Right lobe of liver (tissue), 4 donors: ENCODE results near the gene TNFRSF13B.

Source experiments
- CTCF ChIP-seq, 4 donors: fragments of 200-600 bp in 3 of 4; fragments of 450-650 bp in 1 of 4; IDR thresholded peaks; one replicate each; pipeline versions ENCODE4 v1.5.1 to v1.8.0; 2016 to 2022; ENCODE audit warnings: antibody characterized with exemption in 4 of 4, mild to moderate bottlenecking in 2 of 4
- POLR2A ChIP-seq: fragments of 450-650 bp; IDR thresholded peaks from one replicate; pipeline ENCODE4 v1.6.1; 2017; ENCODE audit warnings: antibody characterized with exemption, mild to moderate bottlenecking
- donor health status: DM: no; HTN: no; CAD: no.
- donor health status: DM: no; HTN: no; CAD: no.
- donor health status: DM: no; HTN: yes; CAD: no.

DNA sequence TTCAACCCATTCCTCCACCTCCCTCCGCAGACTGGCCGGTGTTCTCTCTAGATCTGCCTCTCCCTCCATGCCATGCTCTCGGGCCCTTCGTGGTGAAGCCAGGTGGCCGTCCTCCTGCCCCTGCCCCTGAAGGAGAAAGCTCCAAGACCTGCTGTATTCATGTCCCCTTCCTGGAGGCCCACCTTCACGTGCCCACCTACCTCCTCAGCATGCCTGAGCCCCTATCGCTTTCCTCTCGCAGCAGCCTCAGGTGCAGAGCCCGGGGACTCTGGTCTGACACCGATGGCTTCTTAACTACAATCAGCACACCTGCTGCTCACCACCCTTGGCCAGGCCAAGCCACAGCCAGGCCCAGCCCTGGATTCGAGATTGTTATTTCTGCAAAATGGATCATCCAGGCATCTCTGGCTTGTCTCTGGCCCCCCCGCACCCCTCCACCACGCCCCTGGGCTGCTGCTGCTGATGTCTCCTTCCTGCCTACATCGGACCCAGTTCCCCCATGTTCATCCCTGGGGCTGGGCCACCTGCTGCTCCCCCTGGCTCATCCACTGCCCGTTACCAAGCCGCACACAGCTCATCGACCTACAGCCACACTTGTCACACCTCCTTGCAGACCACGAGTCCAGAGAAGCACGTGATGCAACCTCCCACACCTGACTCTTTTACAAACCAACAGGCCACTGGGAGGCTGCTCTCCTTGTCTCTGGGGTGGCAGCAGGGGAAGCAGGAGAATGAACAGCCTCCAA is 32.5 kb upstream of the TNFRSF13B start:
- TF ChIP-seq CTCF (IDR thresholded peaks at IDR 0.05) (no peak), POLR2A (no peak)
